Endothelial cell of umbilical vein (primary cell): ENCODE measurements around the gene CDH9. TPM values are rescaled to one million over a fixed set of nuclear protein-coding genes. Genes with fewer than 3 reads are reported as not detected.

ENCODE experiments used
- BruUV-seq: library from RNA; stranded (reverse); fragments of 400-500 nt; replicated peaks from 2 replicates; lab custom pipeline; 2021; lab: Mats Ljungman, UMichigan
- CTCF ChIA-PET: fragments of 300-600, 350-600 bp; sonication (Branson Sonifier 250); formaldehyde crosslinking; loops from one replicate; lab custom pipeline; 2021; ENCODE audit warnings: antibody characterized with exemption, inconsistent platforms; lab: Charles Lee
- POLR2A ChIA-PET: fragments of 300-600, 350-600 bp; sonication (Branson Sonifier 250); formaldehyde crosslinking; loops from one replicate; lab custom pipeline; 2021; ENCODE audit warnings: antibody characterized with exemption, inconsistent platforms; lab: Charles Lee
- DNase-seq: peaks from one replicate; pipeline ENCODE4 v3.0.0-alpha.2; 2011; ENCODE audit warnings: low read depth, low spot score
- FAIRE-seq: peaks from 2 replicates; lab custom pipeline; 2011; peaks lifted over from hg19 to GRCh38; lab: Jason Lieb, UNC
- H2AFZ ChIP-seq: 2 replicates; pipeline ENCODE4 v1.6.0; 2012; ENCODE audit warnings: low read depth, low read length, control low read depth, inconsistent platforms
- H3K27ac ChIP-seq: 2 replicates; pipeline ENCODE4 v1.5.1; 2011; ENCODE audit warnings: low read depth, mild to moderate bottlenecking, control low read depth, low read length, moderate library complexity; ENCODE audit not compliant: insufficient read depth
- H3K27me3 ChIP-seq, 2 experiments: 2 replicates each; pipeline versions ENCODE4 v1.6.0 to v1.6.1; 2011; ENCODE audit warnings: low read length in 2 of 2, mixed read lengths in 1 of 2; ENCODE audit not compliant: control insufficient read depth in 2 of 2, insufficient read depth in 2 of 2
- H3K36me3 ChIP-seq, 2 experiments: 2 replicates in 1 of 2; 3 replicates in 1 of 2; pipeline ENCODE4 v1.5.1; 2011; ENCODE audit warnings: low read length in 2 of 2, mild to moderate bottlenecking in 1 of 2, moderate library complexity in 1 of 2; ENCODE audit not compliant: control insufficient read depth in 2 of 2, insufficient read depth in 2 of 2; ENCODE audit errors: extremely low read depth in 1 of 2
- H3K4me1 ChIP-seq: 3 replicates; pipeline ENCODE4 v1.5.1; 2011; ENCODE audit warnings: mild to moderate bottlenecking, low read length; ENCODE audit not compliant: control insufficient read depth, insufficient read depth; ENCODE audit errors: extremely low read depth
- H3K4me2 ChIP-seq: 2 replicates; pipeline ENCODE4 v1.6.1; 2011; ENCODE audit warnings: low read length, control low read depth, mixed read lengths; ENCODE audit not compliant: insufficient read depth
- H3K4me3 ChIP-seq, 3 experiments: fragments of 200-600 bp in 1 of 3; sonication (generic), shearing (Covaris generic) in 1 of 3; replicated peaks in 1 of 3; 2 replicates each; pipeline ENCODE4 v1.5.1; 2011 to 2016; ENCODE audit warnings: control low read depth in 3 of 3, low read length in 3 of 3, mild to moderate bottlenecking in 2 of 3, inconsistent platforms in 1 of 3, low read depth in 1 of 3, moderate library complexity in 1 of 3; ENCODE audit not compliant: insufficient read depth in 1 of 3
- H3K79me2 ChIP-seq: 2 replicates; pipeline ENCODE4 v1.6.0; 2012; ENCODE audit warnings: low read length, inconsistent platforms; ENCODE audit not compliant: control insufficient read depth, insufficient read depth
- H3K9ac ChIP-seq: replicated peaks from 2 replicates; pipeline ENCODE3; 2011; ENCODE audit warnings: low read length, control low read depth; ENCODE audit not compliant: insufficient read depth; ENCODE audit errors: extremely low read depth
- H3K9me1 ChIP-seq: replicated peaks from 3 replicates; pipeline ENCODE4 v1.6.0; 2011; ENCODE audit warnings: mild to moderate bottlenecking, low read length; ENCODE audit not compliant: control insufficient read depth, insufficient read depth; ENCODE audit errors: extremely low read depth
- H3K9me3 ChIP-seq: replicated peaks from 2 replicates; pipeline ENCODE4 v1.5.1; 2012; ENCODE audit warnings: low read length, inconsistent platforms; ENCODE audit not compliant: control insufficient read depth, insufficient read depth
- H4K20me1 ChIP-seq: replicated peaks from 2 replicates; pipeline ENCODE3; 2011; ENCODE audit warnings: mild to moderate bottlenecking, low read length; ENCODE audit not compliant: control insufficient read depth, insufficient read depth; ENCODE audit errors: extremely low read depth
- CTCF ChIP-seq, 2 donors: IDR thresholded peaks; 1 replicate in 1 of 2; 2 replicates in 1 of 2; pipeline ENCODE4 v1.5.1; 2011; ENCODE audit warnings: low read length in 2 of 2, mild to moderate bottlenecking in 2 of 2, moderate library complexity in 2 of 2, control low read depth in 1 of 2, inconsistent platforms in 1 of 2, low read depth in 1 of 2; ENCODE audit not compliant: insufficient read depth in 1 of 2; ENCODE audit errors: extremely low read depth in 1 of 2
- EZH2 ChIP-seq: IDR thresholded peaks from 2 replicates; pipeline ENCODE4 v1.6.1; 2012; ENCODE audit warnings: borderline replicate concordance, low read depth, mild to moderate bottlenecking, moderate library complexity, low read length, inconsistent platforms; ENCODE audit not compliant: severe bottlenecking
- FOS ChIP-seq: IDR thresholded peaks from 2 replicates; pipeline ENCODE4 v1.6.1; 2011; ENCODE audit warnings: mild to moderate bottlenecking, low read length, moderate library complexity, borderline replicate concordance; ENCODE audit not compliant: insufficient read depth
- GATA2 ChIP-seq: IDR thresholded peaks from 2 replicates; pipeline ENCODE4 v1.7.0; 2011; ENCODE audit warnings: low read depth, mild to moderate bottlenecking, moderate library complexity, mixed read lengths, low read length; ENCODE audit not compliant: insufficient read length, insufficient read depth
- JUN ChIP-seq: IDR thresholded peaks from 2 replicates; pipeline ENCODE4 v1.6.1; 2011; ENCODE audit warnings: borderline replicate concordance, low read depth; ENCODE audit not compliant: insufficient read length, insufficient read depth
- MAX ChIP-seq: IDR thresholded peaks from 2 replicates; pipeline ENCODE4 v1.6.1; 2011; ENCODE audit not compliant: insufficient read depth, insufficient read length
- MYC ChIP-seq: IDR thresholded peaks from one replicate; pipeline ENCODE4 v1.6.1; 2011; ENCODE audit warnings: mild to moderate bottlenecking, low read depth, low read length
- POLR2A ChIP-seq: IDR thresholded peaks from 2 replicates; pipeline ENCODE4 v1.6.1; 2012; ENCODE audit warnings: low read depth, mild to moderate bottlenecking, control low read depth, low read length
- POLR2AphosphoS5 ChIP-seq: IDR thresholded peaks from 2 replicates; pipeline ENCODE4 v1.6.1; 2012; ENCODE audit warnings: low read depth, mild to moderate bottlenecking, control low read depth, low read length, moderate library complexity; ENCODE audit not compliant: insufficient read depth
- dilution Hi-C: fragments of 300-500 bp; cut with MboI; formaldehyde crosslinking; loops from one replicate; pipeline ENCODE4 v1.15.0; 2019; ENCODE audit warnings: low sequenced_read_pairs; ENCODE audit not compliant: extremely low pct_ligation_motif_present
- intact Hi-C: fragments of 100-400 bp; cut with micrococcal nuclease; formaldehyde crosslinking; loops from one replicate; pipeline ENCODE4 v1.10.0; 2022
- polyA plus RNA-seq, 4 experiments: library from polyadenylated mRNA; depleted of rRNA in 3 of 4; stranded (reverse) in 3 of 4; unstranded in 1 of 4; fragments of >200 nt; gene quantifications; 2 replicates each; pipeline versions ENCODE4 v1.2.1 to v1.2.3, GENCODE V29; 2011 to 2012; ENCODE audit warnings: missing spikeins in 1 of 4
- total RNA-seq: library from RNA; stranded (reverse); gene quantifications from 2 replicates; pipeline ENCODE4 v1.2.3, GENCODE V29; 2021

CDH9 gene
- total and polyA plus RNA-seq, 2 donors (not counting 3 experiments of a cell fraction or from before 2014, with no cell fraction given), result not detected

- POLR2A ChIA-PET, result no interaction called here
- Histone ChIP-seq H4K20me1 (no peaks in the 10 kb centered on the region), H3K4me3 (no peak overlapping the region), H3K4me2 (no peak overlapping the region), H3K27me3 (no peaks in the 10 kb centered on the region), H3K9me1 (no peaks in the 10 kb centered on the region), H3K27ac (no peak overlapping the region), H3K36me3 (no peaks in the 10 kb centered on the region), H3K9ac (no peak overlapping the region), H3K79me2 (no peaks in the 10 kb centered on the region), H2AFZ (no peak overlapping the region), H3K9me3 (no peaks in the 10 kb centered on the region), H3K4me1 (no peaks in the 10 kb centered on the region)
- dilution Hi-C loops, result no loop called here
- intact Hi-C loops, result no loop called here
- no TSS peak for BruUV-seq
- CTCF ChIA-PET, result no interaction called here
- no peak for TF ChIP-seq EZH2
- no peak for TF ChIP-seq JUN
- no peak for TF ChIP-seq POLR2A
- no peak for TF ChIP-seq MYC
- TF ChIP-seq MAX, result no peak
- TF ChIP-seq POLR2AphosphoS5, result no peak
- TF ChIP-seq GATA2, result no peak
- TF ChIP-seq CTCF (IDR thresholded peaks at IDR 0.05; ENCODE audit: extremely low read depth in 1 of 2, insufficient read depth in 1 of 2, low read depth in 1 of 2, low read length in 2 of 2), result no peak
- TF ChIP-seq FOS, result no peak
- FAIRE-seq (no peak), DNase-seq (no peak)
These were observed 134.9 kb downstream of the CDH9 start for GRCh38 chr5:26903469-26903868.
